GM12892 (cell line): ENCODE results near the gene FAM174C.

Experiments
- DNase-seq: peaks from one replicate; pipeline ENCODE4 v3.0.0; 2011; ENCODE audit not compliant: insufficient read length
- FAIRE-seq: peaks from 2 replicates; lab custom pipeline; 2011; peaks lifted over from hg19 to GRCh38; lab: Jason Lieb, UNC
- POLR2A ChIP-seq: IDR thresholded peaks from 2 replicates; pipeline ENCODE4 v1.6.1; 2011; ENCODE audit warnings: low read depth, low read length, control low read depth
- POLR2AphosphoS5 ChIP-seq: IDR thresholded peaks from 2 replicates; pipeline ENCODE4 v1.6.1; 2011; ENCODE audit warnings: low read depth, low read length, control low read depth
- TAF1 ChIP-seq: IDR thresholded peaks from 2 replicates; pipeline ENCODE4 v1.6.1; 2011; ENCODE audit warnings: low read depth, mild to moderate bottlenecking, control low read depth, low read length, borderline replicate concordance

FAM174C gene

DNA sequence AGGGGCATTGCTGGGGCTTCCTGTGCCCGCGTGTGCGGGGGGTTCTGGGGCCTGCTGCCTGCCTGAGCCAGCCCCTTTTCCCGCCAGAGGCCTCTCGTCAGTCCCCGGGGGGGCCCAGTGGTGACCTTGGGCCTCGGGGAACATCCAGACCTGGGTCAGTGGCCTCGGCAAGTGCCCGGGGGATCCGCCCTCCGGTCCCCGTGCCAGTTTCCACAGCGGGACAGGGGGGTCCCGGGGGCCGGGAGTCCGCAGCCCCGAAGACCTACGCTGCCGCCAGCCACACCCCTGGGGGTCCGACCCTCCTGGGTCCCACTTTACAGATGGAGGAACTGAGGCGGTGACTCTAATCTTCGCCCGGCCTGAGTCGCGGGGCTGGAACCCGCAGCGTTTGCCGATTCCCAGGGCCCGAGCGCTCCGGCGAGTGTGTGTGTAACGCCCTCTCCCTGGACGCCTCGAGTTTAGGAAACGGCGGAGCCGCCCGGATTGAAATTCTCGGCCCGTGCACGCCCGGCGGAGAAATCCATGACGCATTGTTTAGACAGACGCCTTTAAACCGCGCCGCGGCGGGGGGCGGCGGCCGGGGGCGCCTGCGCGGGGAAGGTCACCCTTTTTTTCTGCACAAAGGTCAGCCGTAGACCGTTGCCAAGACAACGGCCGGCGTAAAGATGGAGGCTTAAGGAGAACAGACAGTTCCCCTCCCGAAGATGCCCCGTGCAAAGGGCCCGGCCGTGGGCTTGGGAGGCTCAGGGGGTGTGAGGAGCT is 49.7 kb downstream of the FAM174C start:
- TF ChIP-seq TAF1 (no peak), POLR2A (no peak), POLR2AphosphoS5 (no peak)

DNA sequence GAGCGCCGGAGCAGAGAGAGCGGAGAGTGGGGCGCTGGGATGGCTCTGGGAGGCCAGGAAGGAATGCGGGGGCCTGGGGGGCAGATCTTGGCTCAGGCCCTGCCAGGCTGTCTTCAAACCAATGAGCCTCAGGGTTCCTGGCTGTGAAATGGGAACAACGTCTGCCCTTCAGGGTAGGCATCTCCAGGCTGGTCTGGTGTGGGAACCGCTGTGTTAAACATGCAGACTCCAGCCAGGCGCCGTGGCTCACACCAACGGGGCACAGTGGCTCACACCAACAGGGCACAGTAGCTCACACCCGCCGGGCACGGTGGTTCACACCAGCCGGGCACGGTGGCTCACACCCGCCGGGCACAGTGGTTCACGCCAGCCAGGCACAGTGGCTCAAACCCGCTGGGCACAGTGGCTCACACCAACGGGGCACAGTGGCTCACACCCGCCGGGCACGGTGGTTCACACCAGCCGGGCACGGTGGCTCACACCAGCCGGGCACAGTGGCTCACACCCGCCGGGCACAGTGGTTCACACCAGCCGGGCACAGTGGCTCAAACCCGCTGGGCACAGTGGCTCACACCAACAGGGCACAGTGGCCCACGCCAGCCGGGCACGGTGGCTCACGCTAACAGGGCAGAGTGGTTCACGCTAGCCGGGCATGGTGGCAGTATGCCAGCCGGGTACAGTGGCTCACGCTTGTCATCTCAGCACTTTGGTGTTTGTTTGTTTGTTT is 50.4 kb downstream of the FAM174C start:
- no peak for TF ChIP-seq POLR2A
- TF ChIP-seq TAF1 = no peak
- no peak for TF ChIP-seq POLR2AphosphoS5
- FAIRE-seq (no peak), DNase-seq (no peak)

More for the DNA sequence above, 49.7 kb downstream of the FAM174C start:
- DNase-seq (no peak), FAIRE-seq (no peak)

DNA sequence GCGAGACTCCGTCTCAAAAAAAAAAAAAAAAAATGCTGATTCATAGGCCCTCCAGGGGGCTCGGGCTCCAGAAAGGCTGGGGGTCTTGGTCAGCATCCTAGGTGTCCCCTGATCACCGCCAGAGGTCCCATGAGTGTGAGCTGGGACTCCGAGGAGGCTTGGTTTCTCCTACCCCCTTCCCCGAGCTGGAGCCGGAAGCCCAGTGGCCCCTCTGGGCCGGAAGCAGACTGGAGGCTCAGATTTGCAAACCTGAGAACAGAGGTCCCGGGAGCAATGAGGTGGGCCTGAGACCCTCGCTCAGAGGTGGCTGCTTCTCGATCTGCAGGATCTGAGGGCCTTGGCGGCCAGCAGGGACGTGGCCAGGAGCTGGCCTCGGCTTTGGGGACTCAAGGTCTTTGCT is 51.8 kb downstream of the FAM174C start:
- FAIRE-seq (no peak), DNase-seq (peak; percentile 22)
- TF ChIP-seq POLR2A (no peak), POLR2AphosphoS5 (no peak), TAF1 (no peak)
